Calu3 (cell line): ENCODE data around the gene SEMA3E. TPM values are rescaled to one million over a fixed set of nuclear protein-coding genes. Genes with fewer than 3 reads are reported as not detected.

ENCODE experiments used
- BruUV-seq: library from RNA; stranded (reverse); fragments of 400-500 nt; replicated peaks from 2 replicates; lab custom pipeline; 2021; lab: Mats Ljungman, UMichigan
- CTCF ChIA-PET: fragments of 300-600 bp; sonication (Branson Sonifier 250); formaldehyde crosslinking; loops from one replicate; lab custom pipeline; 2022; ENCODE audit warnings: antibody characterized with exemption; lab: Charles Lee
- DNase-seq: peaks from one replicate; pipeline ENCODE4 v3.0.0; 2022
- H3K27ac Mint-ChIP-seq: one replicate; pipeline ENCODE4 v1.8.0; 2022; ENCODE audit warnings: mixed read lengths; ENCODE audit not compliant: unreplicated experiment
- H3K27me3 Mint-ChIP-seq: one replicate; pipeline ENCODE4 v1.8.0; 2022; ENCODE audit warnings: mixed read lengths; ENCODE audit not compliant: unreplicated experiment
- H3K36me3 Mint-ChIP-seq: one replicate; pipeline ENCODE4 v1.8.0; 2022; ENCODE audit warnings: mild to moderate bottlenecking, moderate library complexity, mixed read lengths; ENCODE audit not compliant: insufficient read depth, unreplicated experiment
- H3K4me1 Mint-ChIP-seq: one replicate; pipeline ENCODE4 v1.8.0; 2022; ENCODE audit warnings: mild to moderate bottlenecking, low read depth, mixed read lengths; ENCODE audit not compliant: unreplicated experiment
- H3K4me3 Mint-ChIP-seq: one replicate; pipeline ENCODE4 v1.8.0; 2022; ENCODE audit warnings: mild to moderate bottlenecking, low read depth, moderate library complexity, mixed read lengths; ENCODE audit not compliant: unreplicated experiment
- H3K9me3 Mint-ChIP-seq: one replicate; pipeline ENCODE4 v1.8.0; 2022; ENCODE audit warnings: low read depth, mixed read lengths; ENCODE audit not compliant: unreplicated experiment
- CTCF ChIP-seq: fragments of 200-600 bp; IDR thresholded peaks from one replicate; pipeline ENCODE4 v1.8.0; 2022; ENCODE audit warnings: antibody characterized with exemption; ENCODE audit not compliant: unreplicated experiment
- intact Hi-C: fragments of 100-400 bp; cut with micrococcal nuclease; formaldehyde crosslinking; loops from one replicate; pipeline ENCODE4 v1.10.0; 2022; ENCODE audit not compliant: unreplicated experiment
- total RNA-seq: library from RNA; stranded (reverse); gene quantifications from 2 replicates; pipeline ENCODE4 v1.2.3, GENCODE V29; 2022

SEMA3E gene
- total RNA-seq, 1 experiment from 2014 or later: 24.4 TPM

GRCh38 chr7:83532219-83532618, 116.7 kb downstream of the SEMA3E start:
- no peaks in the 10 kb centered on the region for H3K27me3 Mint-ChIP-seq
- TF ChIP-seq CTCF: no peak
- no TSS peak for BruUV-seq
- intact Hi-C loops: no loop called here
- H3K4me1 Mint-ChIP-seq: peaks cover 27% of the 10 kb centered on the region
- no peaks in the 10 kb centered on the region for H3K9me3 Mint-ChIP-seq
- H3K27ac Mint-ChIP-seq: peak overlapping the region; percentile 43
- H3K36me3 Mint-ChIP-seq: no peaks in the 10 kb centered on the region
- CTCF ChIA-PET: no interaction called here
- no peak overlapping the region for H3K4me3 Mint-ChIP-seq
- DNase-seq: no peak

GRCh38 chr7:83531766-83532165, 117.2 kb downstream of the SEMA3E start:
- H3K27ac Mint-ChIP-seq: peak overlapping the region; percentile 43
- no peak for DNase-seq
- BruUV-seq: no TSS peak
- H3K36me3 Mint-ChIP-seq: no peaks in the 10 kb centered on the region
- TF ChIP-seq CTCF: no peak
- CTCF ChIA-PET: no interaction called here
- no peaks in the 10 kb centered on the region for H3K27me3 Mint-ChIP-seq
- intact Hi-C loops: no loop called here
- no peak overlapping the region for H3K4me3 Mint-ChIP-seq
- H3K4me1 Mint-ChIP-seq: peaks cover 22% of the 10 kb centered on the region
- no peaks in the 10 kb centered on the region for H3K9me3 Mint-ChIP-seq

GRCh38 chr7:83528925-83529423, 120.0 kb downstream of the SEMA3E start:
- Mint-ChIP-seq H3K4me3 (no peak overlapping the region), H3K9me3 (no peaks in the 10 kb centered on the region), H3K36me3 (no peaks in the 10 kb centered on the region), H3K27me3 (no peaks in the 10 kb centered on the region), H3K27ac (no peak overlapping the region), H3K4me1 (peaks cover 39% of the 10 kb centered on the region)
- no TSS peak for BruUV-seq
- no peak for TF ChIP-seq CTCF
- intact Hi-C loops: loop anchor here (5.0 kb wide), 1 partner anchor 118 kb away; the partner anchor contains the start of gene SEMA3E
- DNase-seq: no peak
- CTCF ChIA-PET: no interaction called here

- BruUV-seq: no TSS peak
- DNase-seq: no peak
- H3K27ac Mint-ChIP-seq: peak overlapping the region; percentile 90
- intact Hi-C loops: loop anchor here (5.0 kb wide), 1 partner anchor 123 kb away; the partner anchor contains the start of gene SEMA3E
- H3K4me1 Mint-ChIP-seq: peaks cover 48% of the 10 kb centered on the region
- no peaks in the 10 kb centered on the region for H3K36me3 Mint-ChIP-seq
- no peaks in the 10 kb centered on the region for H3K9me3 Mint-ChIP-seq
- TF ChIP-seq CTCF: no peak
- peak overlapping the region; percentile 11 for H3K4me3 Mint-ChIP-seq
- H3K27me3 Mint-ChIP-seq: no peaks in the 10 kb centered on the region
- CTCF ChIA-PET: no interaction called here
Measured at GRCh38 chr7:83524277-83525075, 124.5 kb downstream of the SEMA3E start.
